Choroid plexus epithelial cell (primary cell): ENCODE data around the gene PDCD4.
A peak's percentile ranks its signal among the peaks of the same experiment; 100 is the strongest.

Experiments
- DNase-seq: peaks from one replicate; pipeline ENCODE4 v3.0.0-alpha.2; 2010; ENCODE audit warnings: low read depth
- H3K4me3 ChIP-seq: 2 replicates; pipeline ENCODE4 v1.5.1; 2011; ENCODE audit warnings: low read depth, mild to moderate bottlenecking, control low read depth, low read length, moderate library complexity
- TF ChIP-seq, protein P1 (sequence below): conservative IDR thresholded peaks from 2 replicates; pipeline ENCODE4 v1.5.1; 2011; ENCODE audit warnings: low read depth, mild to moderate bottlenecking, control low read depth, inconsistent platforms, low read length, moderate library complexity

The PDCD4 gene

DNA sequence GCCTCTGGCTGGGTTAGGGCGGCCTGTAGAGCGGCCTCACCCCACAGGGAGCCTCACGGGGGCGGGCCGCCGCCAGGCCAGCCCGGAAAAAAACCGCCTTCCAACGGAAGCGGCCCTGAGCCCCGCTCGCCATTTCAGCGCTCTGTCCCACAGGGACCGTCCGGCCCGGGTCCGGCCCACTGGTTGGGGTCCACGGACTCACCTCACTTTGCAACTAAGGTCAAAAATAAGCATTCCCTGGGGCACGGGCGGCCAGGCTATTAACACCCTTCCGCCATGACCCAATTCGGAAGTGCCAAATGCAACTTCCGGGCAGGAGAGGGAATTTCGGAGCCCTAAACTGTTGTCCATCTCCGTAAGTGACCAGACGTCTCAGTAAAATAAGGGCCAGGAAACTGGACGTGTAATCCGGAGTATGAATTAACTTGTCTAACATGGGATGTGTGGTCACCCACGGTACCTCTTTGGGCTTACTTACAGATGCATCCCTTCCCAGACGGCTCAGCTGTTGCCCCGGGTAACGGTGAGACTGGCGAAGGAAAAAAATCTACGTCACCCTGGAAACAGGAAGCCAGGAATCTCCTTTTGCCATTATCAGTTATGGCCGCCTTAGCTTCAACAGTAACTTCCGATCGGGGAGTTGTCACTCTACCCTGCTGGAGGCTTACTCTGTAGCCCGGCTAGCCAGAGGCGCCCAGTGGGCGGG is 47.1 kb downstream of the PDCD4 start, which contains the start of gene BBIP1:
Gene BBIP1 (minus strand): TSS at position 538 of the 706 bp plus-strand sequence. CDS start 1,023 bp downstream, outside the sequence.
- peak within 1 kb of the TSS; percentile 84 for H3K4me3 ChIP-seq
- TF ChIP-seq, protein P1, sequence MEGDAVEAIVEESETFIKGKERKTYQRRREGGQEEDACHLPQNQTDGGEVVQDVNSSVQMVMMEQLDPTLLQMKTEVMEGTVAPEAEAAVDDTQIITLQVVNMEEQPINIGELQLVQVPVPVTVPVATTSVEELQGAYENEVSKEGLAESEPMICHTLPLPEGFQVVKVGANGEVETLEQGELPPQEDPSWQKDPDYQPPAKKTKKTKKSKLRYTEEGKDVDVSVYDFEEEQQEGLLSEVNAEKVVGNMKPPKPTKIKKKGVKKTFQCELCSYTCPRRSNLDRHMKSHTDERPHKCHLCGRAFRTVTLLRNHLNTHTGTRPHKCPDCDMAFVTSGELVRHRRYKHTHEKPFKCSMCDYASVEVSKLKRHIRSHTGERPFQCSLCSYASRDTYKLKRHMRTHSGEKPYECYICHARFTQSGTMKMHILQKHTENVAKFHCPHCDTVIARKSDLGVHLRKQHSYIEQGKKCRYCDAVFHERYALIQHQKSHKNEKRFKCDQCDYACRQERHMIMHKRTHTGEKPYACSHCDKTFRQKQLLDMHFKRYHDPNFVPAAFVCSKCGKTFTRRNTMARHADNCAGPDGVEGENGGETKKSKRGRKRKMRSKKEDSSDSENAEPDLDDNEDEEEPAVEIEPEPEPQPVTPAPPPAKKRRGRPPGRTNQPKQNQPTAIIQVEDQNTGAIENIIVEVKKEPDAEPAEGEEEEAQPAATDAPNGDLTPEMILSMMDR, result peak; percentile 8
- DNase-seq, result peak; percentile 100

DNA sequence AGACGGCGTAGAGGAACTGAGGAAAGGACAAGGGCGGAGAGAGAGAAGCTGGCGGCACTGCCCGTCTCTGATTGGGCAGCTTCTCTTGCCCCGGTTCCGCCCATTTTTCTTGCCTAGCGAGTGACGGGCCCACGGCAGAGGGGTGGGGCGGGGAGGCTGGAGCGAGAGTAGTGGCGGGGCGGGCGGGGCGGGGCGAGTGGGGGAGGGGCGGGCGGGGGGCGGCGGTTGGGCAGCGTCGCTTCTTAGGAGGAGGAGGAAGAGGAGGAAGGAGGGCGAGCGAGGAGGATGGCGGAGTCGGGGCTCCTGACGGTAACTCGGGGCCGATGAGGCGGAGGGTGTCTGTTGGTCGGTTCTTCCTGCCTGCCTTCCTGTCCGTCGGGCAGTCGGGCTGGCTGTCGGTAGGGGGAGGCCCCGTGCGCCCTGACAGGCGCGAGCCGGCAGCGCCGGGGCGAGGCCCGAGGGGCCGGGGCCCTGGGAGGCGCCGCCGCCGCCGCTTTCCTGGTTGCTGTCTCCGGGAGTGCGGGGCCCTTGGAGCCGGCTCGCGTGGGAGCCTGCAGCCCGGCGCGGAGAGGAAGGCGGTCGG is 47.7 kb downstream of the PDCD4 start, which contains the start of gene SHOC2:
Gene SHOC2 (plus strand): TSS at position 256 of the 583 bp plus-strand sequence. CDS start 44,755 bp downstream, outside the sequence.
- peak within 1 kb of the TSS; percentile 84 for H3K4me3 ChIP-seq
- TF ChIP-seq, protein P1, result peak; percentile 36
- DNase-seq, result no peak

DNA sequence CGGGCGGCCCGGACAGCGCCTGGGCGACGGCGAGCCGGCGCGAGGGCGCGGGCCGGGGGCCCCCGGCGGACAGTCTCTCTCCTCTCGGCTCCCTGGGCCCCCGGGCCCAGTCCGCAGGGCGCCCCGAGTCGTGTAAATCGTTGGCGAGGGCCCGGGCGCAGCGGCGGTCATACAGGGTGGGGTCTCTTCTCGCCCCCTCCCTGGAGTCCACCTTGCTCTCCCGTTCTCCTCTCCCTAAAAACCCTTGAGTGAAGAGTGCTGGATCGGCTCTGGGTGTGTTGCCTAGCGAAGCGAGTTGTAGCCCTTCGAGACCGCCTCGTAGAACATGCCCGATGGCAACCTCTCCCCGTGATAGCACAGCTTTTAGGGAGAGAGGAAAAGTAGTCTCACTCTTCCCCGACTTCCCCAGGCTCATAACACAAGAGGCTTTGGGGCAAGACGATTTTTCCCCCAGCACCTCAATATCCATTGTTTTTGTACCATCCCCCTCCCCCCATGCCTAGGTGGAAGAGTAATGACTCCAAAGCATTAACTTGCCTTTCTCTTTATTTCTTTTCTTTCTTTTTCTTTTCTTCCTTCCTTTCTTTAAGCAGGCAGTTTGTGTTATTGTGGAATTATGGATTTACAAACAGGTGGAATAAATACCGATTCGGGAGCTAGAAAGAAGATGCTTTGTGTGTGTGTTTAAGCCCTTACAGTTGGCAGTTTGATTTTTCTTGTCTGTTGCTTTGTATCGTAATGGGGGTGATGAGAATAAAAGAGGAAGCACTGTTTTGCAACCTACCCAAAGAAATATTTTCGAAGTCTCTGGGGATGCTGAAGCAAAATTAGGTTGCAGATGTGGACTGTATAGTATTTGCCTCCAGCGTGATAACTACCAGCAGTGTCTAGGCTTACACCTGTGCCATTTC is 48.5 kb downstream of the PDCD4 start:
- H3K4me3 ChIP-seq, result peak overlapping the region; percentile 84
- TF ChIP-seq, protein P1, result no peak
- DNase-seq, result peak; percentile 60

DNA sequence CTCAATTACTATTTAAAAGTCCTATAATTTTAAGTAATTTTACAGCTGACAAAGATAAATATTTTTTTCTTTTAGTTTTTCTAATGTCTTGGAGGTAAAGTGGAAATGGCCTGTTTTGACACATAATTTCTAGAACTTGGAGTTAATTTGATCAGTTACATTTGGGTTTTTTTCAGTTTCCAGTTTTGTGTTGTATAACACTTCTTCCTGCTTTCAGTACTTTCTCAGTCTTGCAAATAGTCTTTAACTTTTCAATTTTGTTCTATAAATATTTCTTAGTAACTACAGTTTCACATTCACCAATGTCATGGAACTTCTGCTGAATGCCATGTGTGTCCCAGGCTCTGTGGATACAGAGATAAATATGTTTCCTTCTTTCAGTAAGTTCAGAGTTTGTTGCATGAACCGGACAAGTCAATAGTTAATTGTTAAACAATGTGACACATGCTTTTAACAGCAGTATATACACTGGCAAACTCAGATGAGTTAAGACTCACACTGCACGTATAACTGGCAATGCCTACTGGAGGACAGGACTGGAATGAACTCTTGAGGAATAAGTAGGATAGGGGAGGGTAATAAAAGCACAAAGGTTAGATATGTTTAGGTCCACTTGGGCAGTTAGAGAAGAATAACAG is 52.2 kb downstream of the PDCD4 start:
- TF ChIP-seq, protein P1, result no peak
- no peak overlapping the region for H3K4me3 ChIP-seq
- no peak for DNase-seq

GRCh38 chr10:110927461-110927860 is 55.7 kb downstream of the PDCD4 start:
- TF ChIP-seq, protein P1, result no peak
- H3K4me3 ChIP-seq, result no peak overlapping the region
- DNase-seq, result no peak

GRCh38 chr10:110931769-110932381 is 60.1 kb downstream of the PDCD4 start:
- TF ChIP-seq, protein P1, result no peak
- H3K4me3 ChIP-seq, result no peak overlapping the region
- DNase-seq, result no peak
